ENCODE measurements around the gene COL1A1. TPM values are rescaled to one million over a fixed set of nuclear protein-coding genes. Genes with fewer than 3 reads are reported as not detected.

Gene COL1A1
- total RNA-seq, 1 donor from 2014 or later: 6,804 TPM

DNA sequence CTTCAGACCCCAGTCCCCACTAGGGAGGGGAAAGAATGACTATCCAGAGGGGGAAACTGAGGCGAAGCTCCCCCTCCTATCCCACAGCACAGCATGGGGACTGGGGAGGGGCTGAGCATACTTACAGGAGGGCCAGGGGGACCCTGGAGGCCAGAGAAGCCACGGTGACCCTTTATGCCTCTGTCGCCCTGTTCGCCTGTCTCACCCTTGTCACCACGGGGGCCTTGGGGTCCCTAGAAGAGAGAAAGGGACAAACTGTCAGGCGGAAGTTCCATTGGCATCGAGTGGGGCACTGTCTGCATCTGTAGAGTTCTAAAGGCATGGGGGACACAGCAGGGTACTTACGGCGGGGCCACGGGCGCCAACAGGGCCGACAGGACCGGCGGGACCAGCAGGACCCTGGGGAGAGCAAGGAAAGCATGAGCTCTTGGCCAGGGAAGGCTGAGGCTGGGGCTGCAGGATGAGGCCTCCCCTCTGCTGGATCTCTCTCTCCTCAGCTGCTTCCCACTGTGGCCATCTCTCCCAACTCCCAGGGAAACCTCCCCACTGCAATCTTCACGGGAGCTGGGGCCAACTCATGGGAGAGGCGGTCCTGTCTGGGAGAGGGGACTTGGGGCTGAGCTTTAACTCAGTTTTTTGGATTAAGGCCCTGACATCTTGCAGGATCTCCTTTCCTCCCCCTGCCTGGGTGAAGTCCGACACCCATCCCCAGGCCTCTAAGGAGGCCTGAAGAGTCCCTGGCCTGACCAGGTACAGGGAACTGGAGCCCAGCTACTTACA is 13.5 kb downstream of the COL1A1 start:
- DNase-seq (ENCODE audit: low spot score): peak; percentile 89

DNA sequence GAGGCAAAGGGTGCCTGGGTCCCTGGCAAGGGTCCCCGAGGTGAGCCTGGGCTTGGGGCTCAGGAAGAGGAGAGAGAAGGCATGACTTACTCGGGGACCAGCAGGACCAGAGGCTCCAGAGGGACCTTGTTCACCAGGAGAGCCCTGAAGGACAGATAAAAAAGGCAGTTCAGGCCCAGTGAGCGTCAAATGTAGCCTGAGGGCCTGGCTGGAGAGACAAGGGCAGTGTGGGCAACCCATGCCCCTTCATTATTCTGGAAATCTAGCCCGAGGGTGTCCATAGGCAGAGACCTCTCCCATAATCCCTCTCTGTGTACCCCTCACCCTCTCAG is 14.1 kb downstream of the COL1A1 start:
- DNase-seq (ENCODE audit: low spot score): no peak

DNA sequence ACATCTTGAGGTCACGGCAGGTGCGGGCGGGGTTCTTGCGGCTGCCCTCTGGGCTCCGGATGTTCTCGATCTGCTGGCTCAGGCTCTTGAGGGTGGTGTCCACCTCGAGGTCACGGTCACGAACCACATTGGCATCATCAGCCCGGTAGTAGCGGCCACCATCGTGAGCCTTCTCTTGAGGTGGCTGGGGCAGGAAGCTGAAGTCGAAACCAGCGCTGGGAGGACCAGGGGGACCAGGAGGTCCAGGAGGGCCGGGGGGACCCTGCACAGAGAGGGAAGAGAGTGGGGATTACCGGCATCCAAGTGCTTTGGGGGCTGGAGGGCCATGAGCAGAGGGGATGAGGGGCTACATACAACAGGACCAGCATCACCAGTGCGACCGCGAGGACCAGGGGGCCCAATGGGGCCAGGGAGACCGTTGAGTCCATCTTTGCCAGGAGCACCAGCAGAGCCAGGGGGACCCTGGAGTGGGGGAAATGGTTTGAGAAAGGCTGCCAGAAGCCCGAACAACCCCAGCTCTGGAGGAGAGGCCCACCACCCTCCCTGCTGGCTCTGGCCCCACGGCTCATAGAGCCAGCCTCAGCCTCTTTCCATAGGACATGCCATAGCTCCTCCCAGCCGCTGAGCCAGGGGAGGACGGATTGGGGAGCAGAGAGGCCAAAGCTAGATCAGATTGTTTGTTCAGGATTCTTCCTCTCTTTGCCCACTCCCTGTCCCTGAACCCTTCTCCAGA is 14.6 kb downstream of the COL1A1 start:
- DNase-seq (ENCODE audit: low spot score): peak; percentile 94

DNA sequence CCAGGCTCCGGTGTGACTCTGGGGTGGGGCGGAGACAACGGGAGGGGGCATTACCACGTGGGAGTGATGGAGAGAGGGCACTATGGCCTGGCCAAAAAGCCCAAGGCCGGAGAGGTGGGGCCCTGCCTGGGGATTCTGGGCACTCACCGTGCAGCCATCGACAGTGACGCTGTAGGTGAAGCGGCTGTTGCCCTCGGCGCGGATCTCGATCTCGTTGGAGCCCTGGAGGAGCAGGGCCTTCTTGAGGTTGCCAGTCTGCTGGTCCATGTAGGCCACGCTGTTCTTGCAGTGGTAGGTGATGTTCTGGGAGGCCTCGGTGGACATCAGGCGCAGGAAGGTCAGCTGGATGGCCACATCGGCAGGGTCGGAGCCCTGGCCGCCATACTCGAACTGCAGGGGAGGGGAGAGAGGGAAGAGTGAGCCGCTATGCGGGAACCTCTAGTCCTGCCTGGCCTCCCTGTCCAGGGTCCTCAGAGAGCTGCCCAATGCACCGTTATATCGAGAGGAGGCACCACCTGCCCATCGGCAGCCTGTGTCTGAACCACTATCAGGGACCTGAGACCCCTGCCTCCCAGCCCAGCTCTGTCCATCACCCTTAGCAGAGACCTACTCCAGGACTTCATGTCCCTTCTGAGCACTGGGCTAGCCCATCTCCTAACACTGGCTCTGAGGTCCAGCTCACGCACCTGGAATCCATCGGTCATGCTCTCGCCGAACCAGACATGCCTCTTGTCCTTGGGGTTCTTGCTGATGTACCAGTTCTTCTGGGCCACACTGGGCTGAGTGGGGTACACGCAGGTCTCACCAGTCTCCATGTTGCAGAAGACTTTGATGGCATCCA is 15.6 kb downstream of the COL1A1 start:
- peak; percentile 60 for DNase-seq (ENCODE audit: low spot score)

DNA sequence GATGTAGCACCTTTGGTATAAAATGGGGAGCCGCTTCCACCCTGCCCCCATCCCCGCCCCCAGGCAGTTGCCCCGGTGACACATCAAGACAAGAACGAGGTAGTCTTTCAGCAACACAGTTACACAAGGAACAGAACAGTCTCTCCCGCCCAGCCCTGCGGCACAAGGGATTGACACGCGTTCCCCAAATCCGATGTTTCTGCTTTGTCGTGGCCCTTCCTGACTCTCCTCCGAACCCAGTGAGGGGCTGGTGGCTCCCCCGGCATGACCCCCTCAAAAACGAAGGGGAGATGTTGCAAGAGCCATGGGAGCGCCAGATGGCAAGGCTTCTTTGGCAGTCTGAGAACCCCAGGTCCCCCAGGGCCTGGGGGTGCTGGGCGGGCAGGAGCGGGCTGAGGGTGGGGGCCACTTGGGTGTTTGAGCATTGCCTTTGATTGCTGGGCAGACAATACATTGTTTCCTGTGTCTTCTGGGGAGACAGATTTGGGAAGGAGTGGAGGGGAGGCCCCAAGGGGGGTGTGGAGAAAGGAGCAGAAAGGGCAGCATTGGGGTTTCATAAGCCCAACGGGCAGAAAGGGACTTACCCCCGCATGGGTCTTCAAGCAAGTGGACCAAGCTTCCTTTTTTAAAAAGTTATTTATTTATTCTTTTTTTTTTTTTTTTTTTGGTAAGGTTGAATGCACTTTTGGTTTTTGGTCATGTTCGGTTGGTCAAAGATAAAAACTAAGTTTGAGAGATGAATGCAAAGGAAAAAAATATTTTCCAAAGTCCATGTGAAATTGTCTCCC is 16.6 kb downstream of the COL1A1 start:
- DNase-seq (ENCODE audit: low spot score): peak; percentile 67

DNA sequence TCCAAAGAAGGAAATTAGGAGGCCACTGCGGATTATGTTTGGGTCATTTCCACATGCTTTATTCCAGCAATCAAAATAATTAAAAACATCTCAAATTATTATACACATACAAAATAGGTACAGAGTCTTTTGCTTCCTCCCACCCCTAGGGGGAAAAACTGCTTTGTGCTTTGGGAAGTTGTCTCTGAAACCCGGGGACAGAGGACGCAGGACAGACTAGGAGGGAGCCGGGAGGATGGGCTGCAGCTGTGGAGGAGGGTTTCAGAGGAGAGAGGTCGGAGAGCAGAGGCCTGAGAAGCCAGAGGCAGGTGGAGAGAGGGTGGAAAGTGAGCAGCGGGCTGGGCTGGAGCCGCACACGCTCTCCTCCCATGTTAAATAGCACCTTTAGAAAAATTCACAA is 17.4 kb downstream of the COL1A1 start:
- DNase-seq (ENCODE audit: low spot score): peak; percentile 58

DNA sequence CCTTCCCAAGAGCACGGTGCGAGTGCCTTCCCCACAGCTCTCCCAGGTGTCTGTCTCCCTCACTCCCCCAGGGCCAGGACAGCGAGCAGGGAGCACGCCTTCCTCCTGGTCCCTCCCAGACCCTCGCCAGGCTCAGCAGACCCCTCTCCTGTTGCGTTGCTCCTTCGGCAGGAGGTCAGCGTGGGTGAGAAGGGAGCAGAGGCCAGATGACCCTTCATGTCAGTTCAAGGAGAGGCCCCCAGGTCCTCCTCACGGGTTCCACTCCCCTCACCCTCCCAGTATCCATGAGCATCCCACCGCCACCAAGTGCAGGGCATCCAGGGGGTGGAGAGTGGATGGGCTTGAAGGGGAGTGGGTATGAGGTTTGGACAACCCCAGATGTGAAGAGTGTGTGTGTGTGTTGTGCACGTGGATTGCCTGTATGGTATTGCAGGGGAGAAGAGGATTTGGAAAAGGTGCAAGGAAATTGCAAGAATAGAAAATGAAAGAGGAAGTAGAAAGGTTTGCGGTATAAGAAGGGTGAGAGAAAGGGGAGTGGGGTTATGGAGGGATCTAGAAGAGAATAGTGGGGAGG is 17.9 kb downstream of the COL1A1 start:
- no peak for DNase-seq (ENCODE audit: low spot score)

DNA sequence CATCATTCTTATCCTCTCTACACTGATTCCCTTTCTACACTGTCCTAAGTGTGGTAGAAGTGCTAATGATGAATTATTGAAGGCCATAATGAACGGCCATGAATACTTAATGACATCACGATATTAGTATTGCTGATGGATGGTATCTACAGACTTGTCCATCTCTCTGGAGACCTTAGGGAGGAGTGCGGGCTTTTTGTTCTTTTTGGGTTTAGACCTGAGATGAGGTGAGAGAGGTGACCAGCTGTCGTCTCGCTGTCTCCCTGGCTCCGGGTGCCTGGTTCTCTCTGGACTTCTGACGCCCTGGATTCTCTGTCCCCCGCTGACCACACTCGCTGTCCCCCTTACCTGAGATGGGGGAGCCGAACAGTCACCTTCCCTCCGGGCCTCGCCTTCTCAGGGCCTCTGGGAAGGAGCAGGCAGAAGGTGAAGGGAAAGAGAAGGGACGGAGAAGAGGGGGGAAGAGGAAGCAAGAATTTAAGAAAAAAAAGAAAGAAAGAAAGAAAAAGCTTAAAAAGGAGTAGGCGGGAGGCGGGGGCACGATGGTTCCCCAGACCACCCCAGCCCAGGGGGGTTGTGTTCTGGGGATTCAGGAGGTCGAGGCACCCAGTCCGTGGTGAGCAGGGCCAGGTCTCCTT is 18.5 kb downstream of the COL1A1 start:
- DNase-seq (ENCODE audit: low spot score): peak; percentile 86

DNA sequence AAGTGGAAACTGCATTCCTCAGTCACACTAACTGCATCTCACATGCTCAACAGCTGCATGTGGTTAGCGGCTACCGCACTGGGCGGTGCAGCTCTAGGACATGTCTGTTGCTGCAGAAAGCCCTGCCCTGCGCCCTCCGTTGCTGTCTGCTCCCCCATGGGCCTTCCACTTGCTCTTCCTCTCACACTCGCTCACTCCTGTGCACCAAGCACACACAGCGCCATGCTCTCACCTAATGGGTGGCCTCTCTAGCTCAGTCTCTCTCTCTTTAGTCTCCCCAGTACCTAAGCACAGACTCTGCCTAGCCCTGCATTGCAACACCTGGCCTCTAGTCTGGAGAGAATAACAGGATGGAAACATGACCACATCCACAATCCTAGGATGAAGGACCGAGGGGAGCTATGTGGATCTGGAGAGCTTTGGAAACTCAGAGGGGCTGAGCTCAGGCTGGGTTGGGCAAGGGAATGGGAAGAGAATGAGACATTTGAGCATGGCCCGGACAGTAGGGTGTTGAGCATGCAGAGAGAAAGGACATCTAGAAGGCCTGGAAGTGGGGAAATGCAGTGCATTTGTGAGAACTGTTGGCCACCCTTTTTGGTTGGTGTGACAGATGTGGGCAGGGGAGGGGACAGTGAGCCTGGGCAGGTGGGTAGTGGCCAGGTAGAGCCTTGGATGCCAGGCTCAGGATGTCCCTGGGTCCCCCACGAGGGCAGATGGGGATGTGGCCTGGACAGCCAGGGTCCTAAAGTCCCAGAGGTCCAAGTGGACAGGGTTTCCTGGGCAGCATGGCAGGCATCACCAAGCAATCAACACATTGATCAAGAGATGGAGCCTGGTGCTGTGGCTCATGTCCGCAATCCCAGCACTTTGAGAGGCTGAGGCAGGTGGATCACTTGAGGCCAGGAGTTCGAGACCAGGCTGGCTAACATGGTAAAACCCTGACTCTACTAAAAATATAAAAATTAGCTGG is 19.6 kb downstream of the COL1A1 start:
- DNase-seq (ENCODE audit: low spot score): peak; percentile 83

DNA sequence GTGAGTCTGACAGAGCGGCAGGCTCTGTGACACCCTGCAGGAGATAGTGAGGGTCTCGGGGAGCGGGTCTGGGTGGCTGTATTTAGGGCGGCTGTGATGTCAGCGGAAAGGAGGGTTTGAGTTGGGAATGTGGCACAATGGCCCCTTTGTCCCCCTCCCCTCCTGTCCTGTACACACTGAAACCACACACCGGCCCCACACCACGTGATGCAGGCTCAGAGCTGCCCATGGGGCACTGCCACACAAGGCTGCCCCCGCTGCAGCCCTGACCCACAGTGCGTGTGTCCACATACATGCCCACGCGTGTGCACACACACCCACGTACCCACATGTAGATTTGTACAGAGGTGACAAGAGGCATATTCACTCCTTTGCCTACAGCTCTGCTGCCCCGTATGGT is 20.3 kb downstream of the COL1A1 start:
- peak; percentile 48 for DNase-seq (ENCODE audit: low spot score)

DNA sequence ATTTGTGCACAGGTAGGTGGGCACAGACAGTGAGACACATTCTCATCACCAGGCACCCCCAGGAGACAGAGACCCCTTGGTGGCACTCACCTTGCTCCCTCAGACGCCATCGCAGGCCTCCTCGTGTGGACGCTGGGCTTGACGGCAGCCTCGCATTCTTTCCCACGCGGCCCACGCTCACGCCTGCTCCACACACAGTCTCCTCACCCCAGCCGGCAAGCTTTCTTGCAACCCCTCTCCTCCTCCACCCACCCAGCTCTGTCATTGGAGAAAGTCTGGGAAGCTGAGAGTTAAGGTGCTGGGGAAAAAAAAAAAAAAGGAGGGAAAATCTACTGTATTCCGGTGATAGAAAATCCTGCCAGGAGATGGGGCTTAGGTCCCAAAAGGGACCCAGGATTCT is 20.8 kb downstream of the COL1A1 start:
- DNase-seq (ENCODE audit: low spot score): no peak

DNA sequence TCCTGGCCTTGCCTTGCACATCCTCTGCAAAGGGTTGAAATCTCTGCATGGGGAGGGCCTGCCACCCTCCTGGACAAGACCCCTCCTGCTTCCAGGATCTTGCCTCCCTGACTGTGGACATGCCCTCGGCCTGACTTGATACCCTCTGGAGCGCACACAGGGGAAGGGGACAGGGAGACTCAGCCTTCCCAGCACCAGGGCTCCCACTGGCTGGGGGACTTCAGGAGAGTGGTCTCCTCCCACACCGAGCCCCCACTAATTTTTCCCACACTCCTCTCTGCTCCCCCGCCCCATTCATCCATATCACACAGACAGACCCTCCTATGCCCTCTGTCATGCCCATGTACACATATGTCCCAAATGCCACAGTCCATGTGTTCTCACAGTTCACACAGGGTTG is 21.3 kb downstream of the COL1A1 start:
- DNase-seq (ENCODE audit: low spot score): no peak

DNA sequence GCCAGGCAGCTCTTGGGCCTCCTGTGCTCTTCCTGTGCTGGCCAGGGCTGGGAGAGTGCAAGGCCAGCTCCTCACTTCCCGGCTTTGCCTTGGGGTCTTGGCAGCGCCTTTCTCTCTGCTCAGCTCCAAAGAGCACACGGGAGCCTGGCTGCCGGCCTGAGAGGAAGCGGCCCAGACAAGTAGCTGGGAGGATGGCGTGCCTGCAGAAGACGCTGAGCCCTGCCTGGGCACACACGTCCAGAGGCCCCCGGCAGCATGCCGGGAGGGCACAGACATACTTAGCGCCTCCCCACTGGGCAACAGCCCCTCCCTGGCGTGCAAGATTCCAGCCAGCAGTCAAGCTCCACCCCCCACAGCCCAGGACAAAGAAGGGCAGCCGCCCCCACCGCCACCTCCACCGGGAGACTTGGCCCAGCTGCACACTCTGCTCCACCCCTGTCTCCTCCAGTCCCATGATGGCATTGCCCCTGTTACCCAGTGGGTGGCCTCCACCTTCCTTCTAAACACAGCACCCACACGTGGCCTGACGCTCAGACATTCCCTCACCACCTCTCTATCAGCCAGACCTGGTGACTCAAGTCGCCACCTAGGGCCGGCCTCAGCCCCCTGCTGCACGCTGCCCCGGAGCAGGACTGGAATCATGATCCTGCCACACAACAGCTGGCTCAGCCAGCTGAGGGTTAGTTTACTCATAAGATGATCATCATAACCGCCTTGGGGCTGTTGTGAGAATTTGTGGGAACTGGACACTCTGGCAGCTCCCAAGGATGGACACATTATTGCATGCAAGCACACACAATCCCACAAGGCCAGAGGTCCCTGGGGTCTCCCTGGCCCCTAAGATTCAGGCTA is 23.2 kb downstream of the COL1A1 start:
- DNase-seq (ENCODE audit: low spot score): peak; percentile 91

DNA sequence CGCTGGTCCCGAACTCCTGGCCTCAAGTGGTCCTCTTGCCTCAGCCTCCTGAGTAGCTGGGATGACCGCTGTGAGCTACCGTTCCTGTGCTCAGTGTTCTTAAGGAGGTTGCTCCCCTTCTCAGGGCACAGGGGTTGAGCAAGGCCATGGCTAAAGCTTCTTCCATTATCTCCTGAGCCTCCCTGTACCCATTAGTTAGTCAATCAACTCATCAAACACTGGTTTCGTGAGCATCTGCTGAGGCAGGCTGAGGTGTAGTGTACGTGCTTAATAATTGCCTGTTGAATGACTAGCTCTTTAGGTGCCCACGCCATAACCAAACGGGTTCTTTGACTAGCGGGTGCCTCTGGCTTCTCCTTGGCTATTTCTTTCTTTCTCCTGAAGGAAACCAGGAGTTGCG is 24.0 kb downstream of the COL1A1 start:
- no peak for DNase-seq (ENCODE audit: low spot score)

DNA sequence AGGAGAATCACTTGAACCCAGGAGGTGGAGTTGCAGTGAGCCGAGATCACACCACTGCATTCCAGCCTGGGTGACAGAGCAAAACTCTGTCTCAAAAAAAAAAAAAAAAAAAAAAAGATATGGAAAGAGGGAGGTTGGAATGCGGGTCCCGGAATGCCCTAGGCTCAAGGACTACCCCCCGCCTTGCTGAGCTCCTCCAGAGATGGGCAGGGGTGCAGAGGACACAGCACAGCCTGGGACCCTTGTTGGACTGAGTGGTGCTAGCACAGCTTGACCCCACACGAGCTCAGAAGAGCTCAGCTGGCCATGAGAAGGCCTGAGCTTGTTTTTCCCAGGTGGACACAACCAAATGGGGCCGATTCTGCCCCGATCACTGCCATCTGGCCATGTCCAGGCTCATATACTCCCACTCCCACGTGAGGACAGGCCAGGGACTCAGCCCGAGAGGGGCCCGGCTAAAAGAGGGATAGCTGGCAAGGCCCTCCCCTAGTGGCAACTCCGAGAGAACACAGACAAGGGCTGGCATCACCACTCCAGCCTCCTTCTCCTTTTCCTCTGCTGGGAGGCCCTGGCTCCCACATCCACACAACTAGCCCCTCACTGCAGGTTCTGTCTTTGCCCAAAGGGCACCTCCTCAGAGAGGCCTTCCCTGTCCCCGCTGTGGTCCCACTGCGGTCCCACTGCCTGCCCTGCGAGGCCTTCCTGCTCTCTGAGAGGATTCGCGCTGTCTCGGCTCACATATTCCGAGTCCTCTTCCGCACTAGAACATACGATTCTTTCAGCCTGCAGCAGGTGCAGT is 24.7 kb downstream of the COL1A1 start:
- no peak for DNase-seq (ENCODE audit: low spot score)

DNA sequence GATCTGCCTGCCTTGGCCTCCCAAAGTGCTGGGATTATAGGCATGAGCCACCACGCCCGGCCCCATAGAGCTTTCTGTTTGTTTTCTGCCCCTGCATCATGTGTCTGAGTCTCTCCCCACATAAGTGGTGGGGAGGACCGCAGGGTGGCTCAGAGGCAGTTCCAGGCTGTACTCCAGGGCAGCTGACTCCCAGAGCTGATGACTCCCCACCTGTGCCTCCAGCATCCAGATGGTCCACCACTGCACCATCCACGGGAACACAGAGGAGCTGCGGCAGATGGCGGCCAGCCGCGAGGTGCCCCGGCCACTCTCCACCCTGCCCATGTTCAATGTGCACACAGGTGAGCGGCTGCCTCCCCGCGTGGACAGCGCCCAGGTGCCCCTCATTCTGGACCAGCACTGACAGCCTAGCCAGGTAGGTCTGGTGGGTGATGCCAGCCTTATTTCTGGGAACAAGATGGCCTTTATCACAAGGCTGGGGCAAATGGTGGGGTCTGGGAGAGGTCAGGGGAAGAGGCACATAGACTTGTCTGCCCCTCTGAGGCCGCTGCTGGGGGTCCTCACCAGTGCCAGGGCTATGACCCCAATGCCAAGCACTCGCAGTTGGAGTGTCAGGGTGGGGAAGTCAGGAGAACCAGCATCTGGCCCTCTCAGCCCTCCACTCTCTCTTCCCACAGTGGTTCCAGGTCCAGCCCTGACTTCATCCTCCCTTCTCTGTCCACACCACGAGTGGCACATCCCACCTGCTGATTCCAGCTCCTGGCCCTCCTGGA is 26.2 kb downstream of the COL1A1 start:
- DNase-seq (ENCODE audit: low spot score): no peak

DNA sequence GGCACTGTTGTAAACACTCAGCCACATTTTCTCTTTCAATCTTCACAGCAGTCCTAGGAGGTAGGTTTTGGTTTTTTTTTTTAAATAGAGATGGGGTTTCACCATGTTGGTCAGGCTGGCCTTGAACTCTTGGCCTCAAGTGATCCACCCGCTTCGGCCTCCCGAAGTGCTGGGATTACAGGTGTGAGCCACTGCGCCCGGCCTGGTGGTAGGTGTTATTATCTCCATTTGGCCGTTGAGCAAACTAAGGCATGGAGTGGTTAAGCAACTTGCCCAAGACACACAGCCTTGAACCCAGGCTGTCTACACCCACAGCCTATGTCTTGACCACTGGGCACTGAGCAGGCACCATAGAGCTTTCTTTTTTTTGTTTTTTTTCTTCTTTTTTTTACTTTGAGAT is 27.0 kb downstream of the COL1A1 start:
- DNase-seq (ENCODE audit: low spot score): no peak
